MM.1S (cell line): Measurements from ENCODE around the gene MYZAP.

Source experiments
- DNase-seq: peaks from one replicate; pipeline ENCODE4 v3.0.0-alpha.2; 2015
- H2AFZ ChIP-seq: fragments of 300-600 bp; sonication (generic); 2 replicates; pipeline ENCODE4 v1.6.0; 2016; ENCODE audit warnings: antibody characterized with exemption, low read length
- H3F3A ChIP-seq: fragments of 300-600 bp; sonication (generic); 2 replicates; pipeline ENCODE4 v1.6.1; 2016; ENCODE audit warnings: mild to moderate bottlenecking, antibody characterized with exemption, low read length, moderate library complexity, mixed read lengths; ENCODE audit not compliant: insufficient read depth
- H3K27ac ChIP-seq: fragments of 300-600 bp; sonication (generic); 2 replicates; pipeline ENCODE4 v1.5.1; 2016; ENCODE audit warnings: mild to moderate bottlenecking, low read length
- H3K27me3 ChIP-seq: fragments of 300-600 bp; sonication (generic); replicated peaks from 2 replicates; pipeline ENCODE4 v1.6.0; 2016; ENCODE audit warnings: low read length; ENCODE audit not compliant: insufficient read depth
- H3K36me3 ChIP-seq: fragments of 300-600 bp; sonication (generic); replicated peaks from 2 replicates; pipeline ENCODE4 v1.6.1; 2016; ENCODE audit warnings: mild to moderate bottlenecking, low read length, mixed read lengths; ENCODE audit not compliant: insufficient read depth
- H3K4me1 ChIP-seq: fragments of 300-600 bp; sonication (generic); 2 replicates; pipeline ENCODE4 v1.6.1; 2016; ENCODE audit warnings: low read length, mixed read lengths
- H3K4me2 ChIP-seq: fragments of 300-600 bp; sonication (generic); 2 replicates; pipeline ENCODE4 v1.6.0; 2016; ENCODE audit warnings: low read depth, low read length
- H3K4me3 ChIP-seq: fragments of 300-600 bp; sonication (generic); 2 replicates; pipeline ENCODE4 v1.5.1; 2016; ENCODE audit warnings: low read length, mixed read lengths
- H3K79me2 ChIP-seq: fragments of 300-600 bp; sonication (generic); 2 replicates; pipeline ENCODE4 v1.6.1; 2016; ENCODE audit warnings: mixed run types, low read length, mixed read lengths
- H3K9ac ChIP-seq: fragments of 300-600 bp; sonication (generic); 2 replicates; pipeline ENCODE4 v1.6.1; 2016; ENCODE audit warnings: low read length, mixed read lengths
- H3K9me2 ChIP-seq: fragments of 300-600 bp; sonication (generic); replicated peaks from 2 replicates; pipeline ENCODE4 v1.6.1; 2016; ENCODE audit warnings: mild to moderate bottlenecking, low read length, mixed read lengths; ENCODE audit not compliant: insufficient read depth
- H3K9me3 ChIP-seq: fragments of 300-600 bp; sonication (generic); replicated peaks from 2 replicates; pipeline ENCODE4 v1.6.1; 2016; ENCODE audit warnings: mild to moderate bottlenecking, low read length, mixed read lengths; ENCODE audit not compliant: insufficient read depth
- H4K20me1 ChIP-seq: fragments of 300-600 bp; sonication (generic); 2 replicates; pipeline ENCODE4 v1.6.1; 2016; ENCODE audit warnings: mild to moderate bottlenecking, low read length, moderate library complexity, mixed read lengths; ENCODE audit not compliant: insufficient read depth
- EZH2 ChIP-seq: fragments of 300-600 bp; sonication (generic); optimal IDR thresholded peaks from 2 replicates; pipeline ENCODE3; 2017; ENCODE audit warnings: low read depth, mild to moderate bottlenecking, antibody characterized with exemption, low read length, mixed read lengths
- EZH2phosphoT487 ChIP-seq: fragments of 300-600 bp; sonication (generic); IDR thresholded peaks from 2 replicates; pipeline ENCODE4 v1.6.1; 2018; ENCODE audit warnings: antibody characterized with exemption, low read length
- TF ChIP-seq, protein P1 (sequence below): fragments of 300-600 bp; sonication (generic); IDR thresholded peaks from 2 replicates; pipeline ENCODE4 v1.5.1; 2016; ENCODE audit warnings: antibody characterized with exemption, low read length, mixed read lengths

The MYZAP gene

DNA sequence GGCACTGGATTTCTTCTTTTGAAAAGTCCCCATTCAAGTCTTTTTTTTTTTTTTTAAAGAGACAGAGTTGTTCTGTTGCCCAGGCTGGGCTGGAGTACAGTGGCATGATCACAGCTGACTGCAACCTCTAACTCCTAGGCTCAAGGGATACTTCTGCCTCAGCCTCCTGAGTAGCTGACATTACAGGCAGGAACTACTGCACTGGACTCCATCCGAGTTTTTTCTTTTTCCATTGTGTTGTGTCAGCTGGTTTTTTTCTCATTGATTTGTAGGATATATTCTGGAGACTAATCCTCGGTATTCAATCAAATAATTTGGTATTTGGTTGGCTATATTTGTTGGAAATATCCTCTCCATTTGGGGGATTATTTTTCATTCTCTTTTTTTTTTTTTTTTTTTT is 126.6 kb downstream of the MYZAP start:
- no peaks in the 10 kb centered on the region for H3K79me2 ChIP-seq
- H3K9me2 ChIP-seq: no peaks in the 10 kb centered on the region
- no peak overlapping the region for H3K9ac ChIP-seq
- H3K36me3 ChIP-seq: 0 out of 2 replicates have a peak, but pooled peaks cover 3% of the 10 kb centered on the region
- H3K4me2 ChIP-seq: no peak overlapping the region
- H4K20me1 ChIP-seq: no peaks in the 10 kb centered on the region
- no peaks in the 10 kb centered on the region for H3K27me3 ChIP-seq
- no peaks in the 10 kb centered on the region for H3K4me1 ChIP-seq
- H3F3A ChIP-seq: peaks cover 3% of the 10 kb centered on the region; the same call in 1 of the 2 replicates
- H3K27ac ChIP-seq: no peak overlapping the region
- H3K9me3 ChIP-seq: no peaks in the 10 kb centered on the region
- no peak for TF ChIP-seq EZH2
- TF ChIP-seq, protein P1, sequence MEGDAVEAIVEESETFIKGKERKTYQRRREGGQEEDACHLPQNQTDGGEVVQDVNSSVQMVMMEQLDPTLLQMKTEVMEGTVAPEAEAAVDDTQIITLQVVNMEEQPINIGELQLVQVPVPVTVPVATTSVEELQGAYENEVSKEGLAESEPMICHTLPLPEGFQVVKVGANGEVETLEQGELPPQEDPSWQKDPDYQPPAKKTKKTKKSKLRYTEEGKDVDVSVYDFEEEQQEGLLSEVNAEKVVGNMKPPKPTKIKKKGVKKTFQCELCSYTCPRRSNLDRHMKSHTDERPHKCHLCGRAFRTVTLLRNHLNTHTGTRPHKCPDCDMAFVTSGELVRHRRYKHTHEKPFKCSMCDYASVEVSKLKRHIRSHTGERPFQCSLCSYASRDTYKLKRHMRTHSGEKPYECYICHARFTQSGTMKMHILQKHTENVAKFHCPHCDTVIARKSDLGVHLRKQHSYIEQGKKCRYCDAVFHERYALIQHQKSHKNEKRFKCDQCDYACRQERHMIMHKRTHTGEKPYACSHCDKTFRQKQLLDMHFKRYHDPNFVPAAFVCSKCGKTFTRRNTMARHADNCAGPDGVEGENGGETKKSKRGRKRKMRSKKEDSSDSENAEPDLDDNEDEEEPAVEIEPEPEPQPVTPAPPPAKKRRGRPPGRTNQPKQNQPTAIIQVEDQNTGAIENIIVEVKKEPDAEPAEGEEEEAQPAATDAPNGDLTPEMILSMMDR: no peak
- TF ChIP-seq EZH2phosphoT487: no peak
- no peak overlapping the region for H3K4me3 ChIP-seq
- DNase-seq: no peak
- no peak overlapping the region for H2AFZ ChIP-seq

DNA sequence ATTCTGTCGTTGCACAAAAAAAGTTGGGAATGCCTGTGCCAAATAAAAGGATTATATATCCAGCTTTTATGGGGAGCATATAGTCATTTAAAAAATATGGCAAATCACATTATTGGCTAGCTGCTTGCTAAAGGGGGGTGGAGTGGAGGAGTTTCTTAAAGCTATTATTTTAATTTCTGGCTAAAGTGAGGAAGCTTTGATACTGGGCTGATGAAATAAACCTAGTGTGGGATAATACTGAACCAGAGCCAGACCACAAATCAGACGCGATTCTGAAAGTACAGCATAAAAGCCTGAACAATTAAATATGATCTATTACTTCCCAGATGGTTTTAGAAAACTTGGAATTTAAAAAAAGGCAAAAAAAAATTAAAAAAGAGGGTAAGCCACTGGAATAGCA is 129.2 kb downstream of the MYZAP start:
- Histone ChIP-seq H3K27ac (no peak overlapping the region), H3K4me2 (no peak overlapping the region), H3K4me1 (no peaks in the 10 kb centered on the region), H3K9me3 (no peaks in the 10 kb centered on the region), H2AFZ (no peak overlapping the region), H3K9ac (no peak overlapping the region), H3K9me2 (no peaks in the 10 kb centered on the region), H3F3A (peaks cover 3% of the 10 kb centered on the region; the same call in 1 of the 2 replicates), H3K36me3 (no peaks in the 10 kb centered on the region), H3K27me3 (no peaks in the 10 kb centered on the region), H4K20me1 (no peaks in the 10 kb centered on the region), H3K4me3 (no peak overlapping the region), H3K79me2 (no peaks in the 10 kb centered on the region)
- DNase-seq: no peak
- TF ChIP-seq EZH2phosphoT487 (no peak), EZH2 (no peak)
- TF ChIP-seq, protein P1: no peak

DNA sequence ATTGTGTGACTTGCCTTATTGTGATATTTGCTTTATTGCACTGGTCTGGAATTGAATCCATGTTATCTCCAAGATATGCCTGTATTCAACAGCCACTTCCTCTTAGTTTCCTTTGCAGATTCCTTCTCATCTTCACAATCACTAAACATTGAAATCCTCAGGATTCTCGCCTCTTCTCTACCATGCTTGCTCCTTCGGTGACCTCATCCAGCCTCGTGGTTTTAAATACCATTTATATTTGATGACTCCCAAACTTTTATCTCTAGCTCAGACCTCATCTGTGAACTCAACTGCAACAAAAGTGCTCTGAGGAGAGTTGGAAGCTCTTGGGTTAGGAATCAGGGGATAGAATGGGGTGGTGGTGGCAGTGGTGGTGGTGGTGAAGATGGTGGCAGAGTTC is 134.7 kb downstream of the MYZAP start:
- Histone ChIP-seq H3K79me2 (no peaks in the 10 kb centered on the region), H3K9ac (no peak overlapping the region), H3K27me3 (no peaks in the 10 kb centered on the region), H4K20me1 (no peaks in the 10 kb centered on the region), H3K4me3 (no peak overlapping the region), H3F3A (no peaks in the 10 kb centered on the region), H3K4me2 (no peak overlapping the region), H3K9me3 (no peaks in the 10 kb centered on the region), H3K27ac (no peak overlapping the region), H2AFZ (no peak overlapping the region), H3K4me1 (no peaks in the 10 kb centered on the region), H3K9me2 (no peaks in the 10 kb centered on the region), H3K36me3 (no peaks in the 10 kb centered on the region)
- TF ChIP-seq EZH2phosphoT487: no peak
- no peak for TF ChIP-seq EZH2
- TF ChIP-seq, protein P1: no peak
- DNase-seq: no peak
